Retinal pigment epithelial cell (primary cell): Measurements from ENCODE around the gene ZNF470.

Experiments used
- DNase-seq: peaks from one replicate; pipeline ENCODE4 v3.0.0-alpha.2; 2010; ENCODE audit warnings: low read depth
- H3K4me3 ChIP-seq: 2 replicates; pipeline ENCODE4 v1.5.1; 2011; ENCODE audit warnings: mild to moderate bottlenecking, low read length, control low read depth, moderate library complexity
- CTCF ChIP-seq: conservative IDR thresholded peaks from 2 replicates; pipeline ENCODE4 v1.5.1; 2011; ENCODE audit warnings: low read depth, low read length, control low read depth, inconsistent platforms

ZNF470 gene

GRCh38 chr19:56567274-56568120 is at the start of gene ZNF470:
TSS of gene ZNF470 (plus strand) at chr19:56567468. CDS start at chr19:56570312, 2,844 bp downstream.
- peak within 1 kb of the TSS; percentile 94 for H3K4me3 ChIP-seq
- no peak for TF ChIP-seq CTCF
- peak; percentile 67 for DNase-seq

- no peak overlapping the region for H3K4me3 ChIP-seq
- no peak for TF ChIP-seq CTCF
Observed at GRCh38 chr19:56525214-56525860, 41.9 kb upstream of the ZNF470 start.

GRCh38 chr19:56537442-56537841 is 29.8 kb upstream of the ZNF470 start:
- no peak for TF ChIP-seq CTCF
- no peak overlapping the region for H3K4me3 ChIP-seq
- no peak for DNase-seq

More at GRCh38 chr19:56525214-56525860, 41.9 kb upstream of the ZNF470 start:
- DNase-seq = no peak

GRCh38 chr19:56538254-56538760 is 29.0 kb upstream of the ZNF470 start:
- TF ChIP-seq CTCF = no peak

GRCh38 chr19:56538761-56539263 is 28.5 kb upstream of the ZNF470 start, which contains the start of gene ZFP28:
TSS of gene ZFP28 (plus strand) at chr19:56538948. CDS start at chr19:56539019, 71 bp downstream.
- H3K4me3 ChIP-seq = peak within 1 kb of the TSS; percentile 81
- no peak for DNase-seq
- no peak for TF ChIP-seq CTCF

More at GRCh38 chr19:56538254-56538760, 29.0 kb upstream of the ZNF470 start:
- DNase-seq = peak; percentile 82
- H3K4me3 ChIP-seq = peak overlapping the region; percentile 81

GRCh38 chr19:56543776-56544175 is 23.5 kb upstream of the ZNF470 start:
- H3K4me3 ChIP-seq = no peak overlapping the region
- no peak for TF ChIP-seq CTCF
- no peak for DNase-seq
